Measurements from ENCODE around the gene DYNLL1. TPM values are rescaled to one million over a fixed set of nuclear protein-coding genes. Genes with fewer than 3 reads are reported as not detected.
A peak's percentile ranks its signal among the peaks of the same experiment; 100 is the strongest.

DYNLL1 gene
- total and polyA plus RNA-seq, 2 of the 13 experiments (the other 11 are each of a cell fraction or from before 2014, with no cell fraction given), result 271 to 294 TPM

DNA sequence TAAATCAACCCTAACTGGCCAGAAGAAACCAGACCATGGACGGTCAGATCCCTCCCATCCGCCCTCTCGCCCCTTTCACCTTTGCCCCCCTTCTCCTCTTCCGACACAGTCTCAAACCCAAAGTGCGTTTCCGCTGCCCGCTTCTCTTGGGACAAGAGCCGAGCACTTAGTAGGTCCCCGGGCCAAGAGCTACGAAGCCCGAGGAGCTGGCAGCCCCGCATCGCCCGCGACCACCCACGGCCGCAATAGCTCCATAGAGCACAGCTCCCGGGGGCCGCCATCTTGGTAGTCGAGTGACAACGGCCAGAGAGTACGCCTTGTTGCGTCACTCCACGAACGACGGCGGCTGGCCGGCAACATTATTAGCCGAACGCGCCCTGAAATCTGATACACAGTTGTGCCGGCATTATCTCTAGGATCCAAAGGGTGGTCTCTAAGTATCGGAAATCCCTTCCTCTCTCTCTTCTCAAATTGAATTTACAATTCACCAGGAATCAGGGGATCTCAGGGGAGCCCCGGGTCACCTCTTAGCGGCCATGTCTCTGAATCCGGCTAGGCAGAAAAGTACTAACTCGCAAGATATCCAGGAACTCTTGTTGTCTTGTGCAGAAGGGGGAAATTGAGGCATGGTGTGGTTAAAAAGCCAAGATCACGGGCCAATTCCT, 33.1 kb downstream of the DYNLL1 start, which contains the start of gene COQ5 (continued):
- TF ChIP-seq MBNL3 (CRISPR knock-in tag; conservative IDR thresholded peaks at IDR 0.05), result no peak
- TF ChIP-seq ZNF451 (CRISPR knock-in tag; IDR thresholded peaks at IDR 0.05), result no peak
- TF ChIP-seq MYC (CRISPR knock-in tag; IDR thresholded peaks at IDR 0.05; ENCODE audit: borderline replicate concordance), result peak; percentile 62; the same call in 1 of the 2 replicates
- peak; percentile 49; the same call in 1 of the 2 replicates for TF ChIP-seq ZSCAN12 (CRISPR knock-in tag; IDR thresholded peaks at IDR 0.05)
- TF ChIP-seq ZNF605 (CRISPR knock-in tag; IDR thresholded peaks at IDR 0.05), result peak; percentile 79
- no peak for TF ChIP-seq HMG20A (CRISPR knock-in tag; IDR thresholded peaks at IDR 0.05; ENCODE audit: borderline replicate concordance)
- TF ChIP-seq ISL2 (CRISPR knock-in tag; IDR thresholded peaks at IDR 0.05), result no peak
- no peak for TF ChIP-seq MBD4 (IDR thresholded peaks at IDR 0.05; ENCODE audit: borderline replicate concordance, low read length)
- TF ChIP-seq FOXA3 (CRISPR knock-in tag; IDR thresholded peaks at IDR 0.05), result peak; percentile 56; the same call in 1 of the 2 replicates
- peak; percentile 29; the same call in 1 of the 2 replicates for TF ChIP-seq MXD4 (CRISPR knock-in tag; IDR thresholded peaks at IDR 0.05)
- TF ChIP-seq, protein P1, sequence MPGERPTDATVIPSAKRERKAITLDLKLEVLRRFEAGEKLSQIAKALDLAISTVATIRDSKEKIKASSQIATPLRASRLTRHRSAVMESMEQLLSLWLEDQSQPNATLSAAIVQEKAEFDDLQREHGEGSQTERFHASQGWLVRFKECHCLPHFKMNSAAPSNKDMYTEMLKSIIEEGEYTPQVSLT (CRISPR knock-in tag; IDR thresholded peaks at IDR 0.05; ENCODE audit: borderline replicate concordance, low read depth), result no peak
- TF ChIP-seq, protein P2, sequence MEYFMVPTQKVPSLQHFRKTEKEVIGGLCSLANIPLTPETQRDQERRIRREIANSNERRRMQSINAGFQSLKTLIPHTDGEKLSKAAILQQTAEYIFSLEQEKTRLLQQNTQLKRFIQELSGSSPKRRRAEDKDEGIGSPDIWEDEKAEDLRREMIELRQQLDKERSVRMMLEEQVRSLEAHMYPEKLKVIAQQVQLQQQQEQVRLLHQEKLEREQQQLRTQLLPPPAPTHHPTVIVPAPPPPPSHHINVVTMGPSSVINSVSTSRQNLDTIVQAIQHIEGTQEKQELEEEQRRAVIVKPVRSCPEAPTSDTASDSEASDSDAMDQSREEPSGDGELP (IDR thresholded peaks at IDR 0.05; ENCODE audit: borderline replicate concordance, low read depth), result no peak
- TF ChIP-seq, protein P3, sequence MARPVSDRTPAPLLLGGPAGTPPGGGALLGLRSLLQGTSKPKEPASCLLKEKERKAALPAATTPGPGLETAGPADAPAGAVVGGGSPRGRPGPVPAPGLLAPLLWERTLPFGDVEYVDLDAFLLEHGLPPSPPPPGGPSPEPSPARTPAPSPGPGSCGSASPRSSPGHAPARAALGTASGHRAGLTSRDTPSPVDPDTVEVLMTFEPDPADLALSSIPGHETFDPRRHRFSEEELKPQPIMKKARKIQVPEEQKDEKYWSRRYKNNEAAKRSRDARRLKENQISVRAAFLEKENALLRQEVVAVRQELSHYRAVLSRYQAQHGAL (CRISPR knock-in tag; IDR thresholded peaks at IDR 0.05; ENCODE audit: not compliant biosample characterization), result peak; percentile 51
- peak; percentile 72; the same call in 1 of the 2 replicates for TF ChIP-seq YEATS2 (CRISPR knock-in tag; IDR thresholded peaks at IDR 0.05; ENCODE audit: borderline replicate concordance)
- no peak for TF ChIP-seq FLYWCH1 (CRISPR knock-in tag; IDR thresholded peaks at IDR 0.05)
- 0 out of 2 replicates have a peak, but pooled peaks have one; percentile 66 for TF ChIP-seq ZNF235 (CRISPR knock-in tag; IDR thresholded peaks at IDR 0.05; ENCODE audit: borderline replicate concordance)
- TF ChIP-seq EEA1 (CRISPR knock-in tag; IDR thresholded peaks at IDR 0.05; ENCODE audit: borderline replicate concordance), result 0 out of 2 replicates have a peak, but pooled peaks have one; percentile 33
- TF ChIP-seq, protein P4, sequence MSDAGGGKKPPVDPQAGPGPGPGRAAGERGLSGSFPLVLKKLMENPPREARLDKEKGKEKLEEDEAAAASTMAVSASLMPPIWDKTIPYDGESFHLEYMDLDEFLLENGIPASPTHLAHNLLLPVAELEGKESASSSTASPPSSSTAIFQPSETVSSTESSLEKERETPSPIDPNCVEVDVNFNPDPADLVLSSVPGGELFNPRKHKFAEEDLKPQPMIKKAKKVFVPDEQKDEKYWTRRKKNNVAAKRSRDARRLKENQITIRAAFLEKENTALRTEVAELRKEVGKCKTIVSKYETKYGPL (CRISPR knock-in tag; IDR thresholded peaks at IDR 0.05), result no peak
- TF ChIP-seq ZSCAN21 (CRISPR knock-in tag; IDR thresholded peaks at IDR 0.05; ENCODE audit: borderline replicate concordance), result peak; percentile 84
- peak; percentile 61; the same call in 1 of the 2 replicates for TF ChIP-seq ZNF614 (CRISPR knock-in tag; IDR thresholded peaks at IDR 0.05; ENCODE audit: borderline replicate concordance)
- TF ChIP-seq SP2 (CRISPR knock-in tag; IDR thresholded peaks at IDR 0.05), result no peak
- TF ChIP-seq ZNF10 (CRISPR knock-in tag; IDR thresholded peaks at IDR 0.05; ENCODE audit: borderline replicate concordance, low read depth), result no peak
- TF ChIP-seq ZNF367 (CRISPR knock-in tag; IDR thresholded peaks at IDR 0.05; ENCODE audit: borderline replicate concordance), result no peak
- TF ChIP-seq, protein P5, sequence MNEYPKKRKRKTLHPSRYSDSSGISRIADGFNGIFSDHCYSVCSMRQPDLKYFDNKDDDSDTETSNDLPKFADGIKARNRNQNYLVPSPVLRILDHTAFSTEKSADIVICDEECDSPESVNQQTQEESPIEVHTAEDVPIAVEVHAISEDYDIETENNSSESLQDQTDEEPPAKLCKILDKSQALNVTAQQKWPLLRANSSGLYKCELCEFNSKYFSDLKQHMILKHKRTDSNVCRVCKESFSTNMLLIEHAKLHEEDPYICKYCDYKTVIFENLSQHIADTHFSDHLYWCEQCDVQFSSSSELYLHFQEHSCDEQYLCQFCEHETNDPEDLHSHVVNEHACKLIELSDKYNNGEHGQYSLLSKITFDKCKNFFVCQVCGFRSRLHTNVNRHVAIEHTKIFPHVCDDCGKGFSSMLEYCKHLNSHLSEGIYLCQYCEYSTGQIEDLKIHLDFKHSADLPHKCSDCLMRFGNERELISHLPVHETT (CRISPR knock-in tag; conservative IDR thresholded peaks at IDR 0.05), result 0 out of 2 replicates have a peak, but pooled peaks have one; percentile 46
- TF ChIP-seq ZNF260 (CRISPR knock-in tag; IDR thresholded peaks at IDR 0.05; ENCODE audit: borderline replicate concordance, low read depth), result no peak
- TF ChIP-seq TEAD3 (CRISPR knock-in tag; optimal IDR thresholded peaks at IDR 0.05; ENCODE audit: borderline replicate concordance), result peak; percentile 80
